Uterus (tissue), 2 donors: ENCODE data around the gene UCKL1.

Experiments used
- CTCF ChIP-seq, 4 experiments: fragments of 200-600 bp in 2 of 4; fragments of 450-650 bp in 2 of 4; sonication (generic) in 2 of 4; IDR thresholded peaks; one replicate each; pipeline ENCODE4 v1.5.1; 2016 to 2019; ENCODE audit warnings: antibody characterized with exemption in 4 of 4, mild to moderate bottlenecking in 2 of 4, moderate library complexity in 1 of 4
- POLR2A ChIP-seq, 2 donors: fragments of 450-650 bp; IDR thresholded peaks; one replicate each; pipeline ENCODE4 v1.6.1; 2016; ENCODE audit warnings: antibody characterized with exemption in 2 of 2, mild to moderate bottlenecking in 1 of 2, moderate library complexity in 1 of 2

- TF ChIP-seq CTCF (IDR thresholded peaks at IDR 0.05): no peak
- TF ChIP-seq POLR2A (IDR thresholded peaks at IDR 0.05): no peak
Observed at GRCh38 chr20:63956664-63957003, 418 bp upstream of the UCKL1 start.
